Mammary epithelial cell (primary cell): ENCODE results near the gene UNC5A.

ENCODE experiments used
- EZH2 ChIP-seq: IDR thresholded peaks from 2 replicates; pipeline ENCODE4 v1.6.1; 2012; ENCODE audit warnings: low read length, inconsistent platforms, borderline replicate concordance
- TF ChIP-seq, protein P1 (sequence below), 2 donors: IDR thresholded peaks in 1 of 2; conservative IDR thresholded peaks in 1 of 2; 2 replicates each; pipeline ENCODE4 v1.5.1; 2011 to 2012; ENCODE audit warnings: inconsistent platforms in 2 of 2, low read length in 2 of 2, mild to moderate bottlenecking in 2 of 2, control low read depth in 1 of 2, low read depth in 1 of 2; ENCODE audit not compliant: insufficient read depth in 1 of 2; ENCODE audit errors: extremely low read depth in 1 of 2

DNA sequence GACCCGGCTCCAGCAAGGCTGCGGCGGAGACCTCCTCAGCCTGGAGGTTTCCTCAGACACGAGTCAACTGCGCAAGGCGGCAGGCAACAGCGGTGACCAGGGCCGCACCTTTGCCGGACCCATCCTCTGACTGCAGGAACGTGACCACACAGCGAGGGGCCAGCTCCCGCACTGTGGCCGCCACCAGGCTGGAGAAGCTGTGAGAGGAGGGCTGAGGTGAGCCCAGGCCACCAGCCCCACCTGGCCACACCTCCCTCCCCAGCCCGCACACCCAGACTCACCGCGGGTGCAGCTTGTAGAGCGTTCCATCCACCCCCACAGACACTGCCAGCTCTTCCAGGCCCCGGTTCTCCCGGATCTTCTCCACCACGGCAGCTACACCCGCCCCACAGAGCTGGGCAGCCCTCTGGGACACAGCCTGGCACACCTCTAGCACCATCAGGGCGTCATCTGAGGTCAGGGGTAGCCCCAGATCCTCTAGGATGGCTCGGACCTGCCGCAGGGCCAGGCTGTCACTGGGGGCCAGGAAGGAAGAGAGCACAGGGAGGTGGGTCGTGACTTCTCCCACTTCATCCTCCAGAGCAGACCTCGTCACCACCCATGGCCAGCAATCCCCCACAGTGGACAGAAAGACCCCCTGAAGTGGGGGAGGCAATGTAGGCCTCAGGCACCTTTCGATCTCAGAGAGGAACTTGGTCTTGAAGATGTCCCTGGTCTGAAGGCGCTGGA lies 70.8 kb downstream of the UNC5A start:
- TF ChIP-seq, protein P1, sequence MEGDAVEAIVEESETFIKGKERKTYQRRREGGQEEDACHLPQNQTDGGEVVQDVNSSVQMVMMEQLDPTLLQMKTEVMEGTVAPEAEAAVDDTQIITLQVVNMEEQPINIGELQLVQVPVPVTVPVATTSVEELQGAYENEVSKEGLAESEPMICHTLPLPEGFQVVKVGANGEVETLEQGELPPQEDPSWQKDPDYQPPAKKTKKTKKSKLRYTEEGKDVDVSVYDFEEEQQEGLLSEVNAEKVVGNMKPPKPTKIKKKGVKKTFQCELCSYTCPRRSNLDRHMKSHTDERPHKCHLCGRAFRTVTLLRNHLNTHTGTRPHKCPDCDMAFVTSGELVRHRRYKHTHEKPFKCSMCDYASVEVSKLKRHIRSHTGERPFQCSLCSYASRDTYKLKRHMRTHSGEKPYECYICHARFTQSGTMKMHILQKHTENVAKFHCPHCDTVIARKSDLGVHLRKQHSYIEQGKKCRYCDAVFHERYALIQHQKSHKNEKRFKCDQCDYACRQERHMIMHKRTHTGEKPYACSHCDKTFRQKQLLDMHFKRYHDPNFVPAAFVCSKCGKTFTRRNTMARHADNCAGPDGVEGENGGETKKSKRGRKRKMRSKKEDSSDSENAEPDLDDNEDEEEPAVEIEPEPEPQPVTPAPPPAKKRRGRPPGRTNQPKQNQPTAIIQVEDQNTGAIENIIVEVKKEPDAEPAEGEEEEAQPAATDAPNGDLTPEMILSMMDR (conservative IDR thresholded peaks at IDR 0.05 in 1 of 2, IDR thresholded peaks at IDR 0.05 in 1 of 2; ENCODE audit: extremely low read depth in 1 of 2, insufficient read depth in 1 of 2, low read depth in 1 of 2, low read length in 2 of 2) = no peak
- TF ChIP-seq EZH2 = no peak
